Erythroblast (primary cell): Measurements from ENCODE around the gene TRMT10B.

Experiments used
- GATA1 ChIP-seq: IDR thresholded peaks from 2 replicates; pipeline ENCODE4 v1.6.1; 2011; ENCODE audit warnings: low read depth, mild to moderate bottlenecking, control low read depth, low read length, moderate library complexity
- POLR2A ChIP-seq: IDR thresholded peaks from 2 replicates; pipeline ENCODE4 v1.6.1; 2011; ENCODE audit warnings: mild to moderate bottlenecking, low read length

DNA sequence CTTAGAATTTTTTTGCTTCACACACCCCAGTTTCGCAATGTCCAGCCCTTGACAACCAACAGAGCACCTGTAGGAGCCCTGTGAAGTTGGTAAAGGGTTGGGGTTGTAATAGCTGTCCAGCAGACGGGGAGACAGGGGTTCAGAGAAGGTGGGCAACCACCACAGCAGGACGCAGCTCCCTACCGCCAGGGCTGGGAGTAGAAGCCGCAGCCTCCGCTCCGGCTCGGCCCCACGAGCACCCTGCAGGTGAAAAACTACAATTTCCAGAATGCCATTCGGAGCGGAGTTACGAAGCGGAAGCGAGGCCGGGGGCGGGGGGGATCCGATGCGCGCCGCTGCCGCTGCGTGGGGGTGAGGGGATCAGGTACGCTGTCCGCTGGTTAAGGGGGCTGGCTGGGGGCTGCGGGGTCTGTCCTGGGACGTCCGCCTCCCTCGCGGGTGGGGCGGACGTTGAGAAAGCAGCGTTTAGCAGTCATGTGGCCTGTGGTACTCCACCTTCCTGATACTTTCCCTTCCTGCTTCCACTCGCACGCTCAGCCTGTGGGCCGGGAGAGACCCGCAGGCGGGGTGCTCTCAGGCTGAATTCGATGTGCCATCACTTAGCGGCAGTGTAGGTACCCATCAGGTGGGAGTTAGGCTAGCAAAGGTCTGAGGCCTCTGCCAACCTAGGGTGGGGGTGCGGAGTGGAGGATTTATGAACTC lies at the start of gene TRMT10B:
- TF ChIP-seq POLR2A (peak; percentile 55), GATA1 (no peak)
